HG03565 (cell line): ENCODE measurements around the gene GATM.
"Not testable (repeated sequence)": the region's sequence is repeated elsewhere in the genome, so short reads cannot be mapped to it uniquely, and the experiment has no call there.

ENCODE experiments used
- ATAC-seq: cut with Tn5 transposase; IDR thresholded peaks from one replicate; pipeline ENCODE4 v1.9.1; 2021; ENCODE audit warnings: mild to moderate bottlenecking, moderate library complexity; ENCODE audit not compliant: unreplicated experiment

The GATM gene

GRCh38 chr15:45355860-45356259, 22.5 kb downstream of the GATM start:
- ATAC-seq, result no peak

- ATAC-seq, result no peak
Measured at GRCh38 chr15:45354711-45355110, 23.6 kb downstream of the GATM start.

GRCh38 chr15:45351227-45351626, 27.1 kb downstream of the GATM start:
- no peak for ATAC-seq

GRCh38 chr15:45349623-45350022, 28.7 kb downstream of the GATM start:
- no peak for ATAC-seq

GRCh38 chr15:45347989-45348388, 30.4 kb downstream of the GATM start:
- no peak for ATAC-seq

- no peak for ATAC-seq
Measured at GRCh38 chr15:45347033-45347432, 31.3 kb downstream of the GATM start.

GRCh38 chr15:45346381-45346780, 32.0 kb downstream of the GATM start:
- ATAC-seq, result no peak

- ATAC-seq, result no peak
Measured at GRCh38 chr15:45343258-45343860, 35.0 kb downstream of the GATM start.

- ATAC-seq, result no peak
Measured at GRCh38 chr15:45341790-45342189, 36.6 kb downstream of the GATM start.

- no peak for ATAC-seq
Measured at GRCh38 chr15:45340429-45340828, 37.9 kb downstream of the GATM start.

GRCh38 chr15:45338417-45338816, 39.9 kb downstream of the GATM start:
- no peak for ATAC-seq

GRCh38 chr15:45337224-45337623, 41.1 kb downstream of the GATM start:
- ATAC-seq, result no peak

- ATAC-seq, result no peak
Measured at GRCh38 chr15:45333550-45333949, 44.8 kb downstream of the GATM start.

GRCh38 chr15:45332694-45333093, 45.6 kb downstream of the GATM start:
- ATAC-seq, result no peak

- ATAC-seq, result no peak
Measured at GRCh38 chr15:45331972-45332371, 46.4 kb downstream of the GATM start.

- no peak for ATAC-seq
Measured at GRCh38 chr15:45328663-45329062, 49.7 kb downstream of the GATM start.

- no peak for ATAC-seq
Measured at GRCh38 chr15:45326741-45327140, 51.6 kb downstream of the GATM start.

- ATAC-seq, result no peak
Measured at GRCh38 chr15:45326280-45326679, 52.1 kb downstream of the GATM start.

GRCh38 chr15:45320581-45321205, 57.7 kb downstream of the GATM start:
- ATAC-seq, result no peak

- no peak for ATAC-seq
Measured at GRCh38 chr15:45319472-45320214, 58.7 kb downstream of the GATM start.

- ATAC-seq, result no peak
Measured at GRCh38 chr15:45314960-45315359, 63.4 kb downstream of the GATM start.

- ATAC-seq, result not testable (repeated sequence)
Measured at GRCh38 chr15:45314117-45314516, 64.2 kb downstream of the GATM start.
